Measurements from ENCODE around the gene CCNDBP1.

DNA sequence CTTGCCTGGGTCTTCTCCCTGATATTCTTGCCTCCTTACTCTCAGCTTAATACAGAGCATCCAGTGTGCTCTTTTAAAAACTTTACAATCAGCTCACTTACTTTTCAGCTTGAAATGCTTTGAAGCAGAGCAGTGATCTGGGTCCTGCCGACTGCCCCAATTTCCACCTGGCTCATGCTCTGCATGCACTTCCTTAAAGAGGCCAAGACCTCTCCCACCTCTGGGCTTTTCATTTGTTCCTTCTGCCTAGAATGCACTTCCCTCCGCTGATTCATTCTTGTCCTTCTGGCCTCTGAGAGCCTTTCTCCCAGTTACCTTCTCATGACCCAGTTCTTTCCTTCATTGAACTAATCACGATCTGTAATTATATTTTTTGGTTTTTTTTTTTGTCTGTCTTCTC lies 1.9 kb upstream of the CCNDBP1 start:
- TF ChIP-seq, protein P1, sequence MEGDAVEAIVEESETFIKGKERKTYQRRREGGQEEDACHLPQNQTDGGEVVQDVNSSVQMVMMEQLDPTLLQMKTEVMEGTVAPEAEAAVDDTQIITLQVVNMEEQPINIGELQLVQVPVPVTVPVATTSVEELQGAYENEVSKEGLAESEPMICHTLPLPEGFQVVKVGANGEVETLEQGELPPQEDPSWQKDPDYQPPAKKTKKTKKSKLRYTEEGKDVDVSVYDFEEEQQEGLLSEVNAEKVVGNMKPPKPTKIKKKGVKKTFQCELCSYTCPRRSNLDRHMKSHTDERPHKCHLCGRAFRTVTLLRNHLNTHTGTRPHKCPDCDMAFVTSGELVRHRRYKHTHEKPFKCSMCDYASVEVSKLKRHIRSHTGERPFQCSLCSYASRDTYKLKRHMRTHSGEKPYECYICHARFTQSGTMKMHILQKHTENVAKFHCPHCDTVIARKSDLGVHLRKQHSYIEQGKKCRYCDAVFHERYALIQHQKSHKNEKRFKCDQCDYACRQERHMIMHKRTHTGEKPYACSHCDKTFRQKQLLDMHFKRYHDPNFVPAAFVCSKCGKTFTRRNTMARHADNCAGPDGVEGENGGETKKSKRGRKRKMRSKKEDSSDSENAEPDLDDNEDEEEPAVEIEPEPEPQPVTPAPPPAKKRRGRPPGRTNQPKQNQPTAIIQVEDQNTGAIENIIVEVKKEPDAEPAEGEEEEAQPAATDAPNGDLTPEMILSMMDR (IDR thresholded peaks at IDR 0.05; ENCODE audit: control extremely low read depth in 1 of 3, insufficient read depth in 1 of 3, low read depth in 1 of 3, low read length in 3 of 3), result no peak
- TF ChIP-seq GABPA (IDR thresholded peaks at IDR 0.05; ENCODE audit: borderline replicate concordance, insufficient read depth, low read length) (no peak), POLR2AphosphoS5 (IDR thresholded peaks at IDR 0.05; ENCODE audit: low read depth, low read length) (no peak), CEBPB (IDR thresholded peaks at IDR 0.05; ENCODE audit: low read depth, low read length) (no peak), CREB1 (IDR thresholded peaks at IDR 0.05) (no peak)

All from H1 (cell line).